GM18520 (cell line): Measurements from ENCODE around the gene AGBL2.

Source experiments
- ATAC-seq: cut with Tn5 transposase; IDR thresholded peaks from one replicate; pipeline ENCODE4 v1.9.1; 2021; ENCODE audit not compliant: unreplicated experiment

Gene AGBL2

GRCh38 chr11:47631473-47631872, 83.7 kb downstream of the AGBL2 start:
- ATAC-seq: no peak

- ATAC-seq: no peak
Observed at GRCh38 chr11:47628026-47628425, 87.1 kb downstream of the AGBL2 start.

GRCh38 chr11:47626234-47626633, 88.9 kb downstream of the AGBL2 start:
- ATAC-seq: no peak

GRCh38 chr11:47620836-47621378, 94.3 kb downstream of the AGBL2 start:
- ATAC-seq: no peak

- ATAC-seq: no peak
Observed at GRCh38 chr11:47617417-47617809, 97.8 kb downstream of the AGBL2 start.

GRCh38 chr11:47616726-47617416, 98.3 kb downstream of the AGBL2 start:
- no peak for ATAC-seq

- no peak for ATAC-seq
Observed at GRCh38 chr11:47615249-47615648, 99.9 kb downstream of the AGBL2 start.

- ATAC-seq: peak; percentile 50
Observed at GRCh38 chr11:47611348-47611794, 103.8 kb downstream of the AGBL2 start.

- ATAC-seq: no peak
Observed at GRCh38 chr11:47609675-47610074, 105.5 kb downstream of the AGBL2 start.
